Measurements from ENCODE around the gene MRFAP1. TPM values are rescaled to one million over a fixed set of nuclear protein-coding genes. Genes with fewer than 3 reads are reported as not detected.

The MRFAP1 gene
- total and polyA plus RNA-seq, 10 of the 15 experiments (the other 5 are each of a cell fraction or from before 2014, with no cell fraction given), result 18.7 to 105 (median 80.8) TPM

- no peaks in the 10 kb centered on the region for H3K27me3 ChIP-seq (replicated peaks in 1 of 2; ENCODE audit: control insufficient read depth in 2 of 2, insufficient read depth in 2 of 2, low read length in 1 of 2)
- H3K4me1 ChIP-seq (ENCODE audit: control insufficient read depth, insufficient read depth, low read length), result 0 out of 2 replicates have a peak, but pooled peaks cover 2% of the 10 kb centered on the region
- H3K27ac ChIP-seq (ENCODE audit: control insufficient read depth, insufficient read depth), result no peak overlapping the region
- no peak overlapping the region for H3K4me3 ChIP-seq
- no peak overlapping the region for H3K4me2 ChIP-seq (ENCODE audit: control insufficient read depth, insufficient read depth)
- ChIA-PET RAD21 (ENCODE audit: unreplicated experiment) (no interaction called here), SMC1A (ENCODE audit: uncharacterized antibody, unreplicated experiment) (interaction anchor here (1.8 kb wide), 1 partner anchor 38 kb away, joined by 4 read pairs; no protein-coding TSS in a partner anchor), CTCF (interaction anchor here (0.7 to 1.7 kb wide), 5 partner anchors 11 to 187 kb away, joined by 3 to 7 read pairs (median 3); no protein-coding TSS in a partner anchor), POLR2A (no interaction called here)
- no peak for DNase-seq (ENCODE audit: low read depth, low spot score)
- H3K36me3 ChIP-seq (ENCODE audit: control insufficient read depth in 2 of 2, insufficient read depth in 2 of 2, low read length in 1 of 2), result no peaks in the 10 kb centered on the region; a peak in 1 of 4 replicates
- TF ChIP-seq, protein P1, sequence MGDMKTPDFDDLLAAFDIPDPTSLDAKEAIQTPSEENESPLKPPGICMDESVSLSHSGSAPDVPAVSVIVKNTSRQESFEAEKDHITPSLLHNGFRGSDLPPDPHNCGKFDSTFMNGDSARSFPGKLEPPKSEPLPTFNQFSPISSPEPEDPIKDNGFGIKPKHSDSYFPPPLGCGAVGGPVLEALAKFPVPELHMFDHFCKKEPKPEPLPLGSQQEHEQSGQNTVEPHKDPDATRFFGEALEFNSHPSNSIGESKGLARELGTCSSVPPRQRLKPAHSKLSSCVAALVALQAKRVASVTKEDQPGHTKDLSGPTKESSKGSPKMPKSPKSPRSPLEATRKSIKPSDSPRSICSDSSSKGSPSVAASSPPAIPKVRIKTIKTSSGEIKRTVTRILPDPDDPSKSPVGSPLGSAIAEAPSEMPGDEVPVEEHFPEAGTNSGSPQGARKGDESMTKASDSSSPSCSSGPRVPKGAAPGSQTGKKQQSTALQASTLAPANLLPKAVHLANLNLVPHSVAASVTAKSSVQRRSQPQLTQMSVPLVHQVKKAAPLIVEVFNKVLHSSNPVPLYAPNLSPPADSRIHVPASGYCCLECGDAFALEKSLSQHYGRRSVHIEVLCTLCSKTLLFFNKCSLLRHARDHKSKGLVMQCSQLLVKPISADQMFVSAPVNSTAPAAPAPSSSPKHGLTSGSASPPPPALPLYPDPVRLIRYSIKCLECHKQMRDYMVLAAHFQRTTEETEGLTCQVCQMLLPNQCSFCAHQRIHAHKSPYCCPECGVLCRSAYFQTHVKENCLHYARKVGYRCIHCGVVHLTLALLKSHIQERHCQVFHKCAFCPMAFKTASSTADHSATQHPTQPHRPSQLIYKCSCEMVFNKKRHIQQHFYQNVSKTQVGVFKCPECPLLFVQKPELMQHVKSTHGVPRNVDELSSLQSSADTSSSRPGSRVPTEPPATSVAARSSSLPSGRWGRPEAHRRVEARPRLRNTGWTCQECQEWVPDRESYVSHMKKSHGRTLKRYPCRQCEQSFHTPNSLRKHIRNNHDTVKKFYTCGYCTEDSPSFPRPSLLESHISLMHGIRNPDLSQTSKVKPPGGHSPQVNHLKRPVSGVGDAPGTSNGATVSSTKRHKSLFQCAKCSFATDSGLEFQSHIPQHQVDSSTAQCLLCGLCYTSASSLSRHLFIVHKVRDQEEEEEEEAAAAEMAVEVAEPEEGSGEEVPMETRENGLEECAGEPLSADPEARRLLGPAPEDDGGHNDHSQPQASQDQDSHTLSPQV (IDR thresholded peaks at IDR 0.05), result no peak
- 0 out of 2 replicates have a peak, but pooled peaks have one; percentile 49 for TF ChIP-seq TCF12 (IDR thresholded peaks at IDR 0.05; ENCODE audit: low read depth, low read length)
- TF ChIP-seq, protein P2, sequence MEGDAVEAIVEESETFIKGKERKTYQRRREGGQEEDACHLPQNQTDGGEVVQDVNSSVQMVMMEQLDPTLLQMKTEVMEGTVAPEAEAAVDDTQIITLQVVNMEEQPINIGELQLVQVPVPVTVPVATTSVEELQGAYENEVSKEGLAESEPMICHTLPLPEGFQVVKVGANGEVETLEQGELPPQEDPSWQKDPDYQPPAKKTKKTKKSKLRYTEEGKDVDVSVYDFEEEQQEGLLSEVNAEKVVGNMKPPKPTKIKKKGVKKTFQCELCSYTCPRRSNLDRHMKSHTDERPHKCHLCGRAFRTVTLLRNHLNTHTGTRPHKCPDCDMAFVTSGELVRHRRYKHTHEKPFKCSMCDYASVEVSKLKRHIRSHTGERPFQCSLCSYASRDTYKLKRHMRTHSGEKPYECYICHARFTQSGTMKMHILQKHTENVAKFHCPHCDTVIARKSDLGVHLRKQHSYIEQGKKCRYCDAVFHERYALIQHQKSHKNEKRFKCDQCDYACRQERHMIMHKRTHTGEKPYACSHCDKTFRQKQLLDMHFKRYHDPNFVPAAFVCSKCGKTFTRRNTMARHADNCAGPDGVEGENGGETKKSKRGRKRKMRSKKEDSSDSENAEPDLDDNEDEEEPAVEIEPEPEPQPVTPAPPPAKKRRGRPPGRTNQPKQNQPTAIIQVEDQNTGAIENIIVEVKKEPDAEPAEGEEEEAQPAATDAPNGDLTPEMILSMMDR (IDR thresholded peaks at IDR 0.05 in 2 of 3, conservative IDR thresholded peaks at IDR 0.05 in 1 of 3; ENCODE audit: control insufficient read depth in 2 of 3, extremely low read depth in 1 of 3, insufficient read depth in 1 of 3, low read depth in 3 of 3, low read length in 3 of 3), result peak in 2 of 3 experiments; percentile 15 to 27; a peak in 2 of 6 replicates
- no peak for TF ChIP-seq SMC3 (IDR thresholded peaks at IDR 0.05; ENCODE audit: borderline replicate concordance, low read length)
- TF ChIP-seq TCF3 (IDR thresholded peaks at IDR 0.05; ENCODE audit: borderline replicate concordance, insufficient read depth, low read depth, low read length), result 0 out of 2 replicates have a peak, but pooled peaks have one; percentile 46
- peaks cover 14% of the 10 kb centered on the region for H3K79me2 ChIP-seq (ENCODE audit: control insufficient read depth, insufficient read depth, low read length)
- ATAC-seq, result peak; percentile 34; the same call in 1 of the 3 replicates
- H2AFZ ChIP-seq (ENCODE audit: control insufficient read depth, low read depth, low read length), result no peak overlapping the region
- intact Hi-C loops (cut with micrococcal nuclease; ENCODE audit: unreplicated experiment) (no loop called here), in situ Hi-C loops (cut with MboI) (no loop called here)
- BruUV-seq (replicated peaks), result no TSS peak
- H3K9ac ChIP-seq (ENCODE audit: control insufficient read depth, insufficient read depth, low read length), result no peak overlapping the region
- WGBS (ENCODE audit: insufficient coverage, insufficient replicate concordance, low lambda C conversion rate, missing lambda C conversion rate), result 83% methylated on average over 10 of the region's 10 CpGs
- H3K9me3 ChIP-seq (replicated peaks; ENCODE audit: control insufficient read depth, insufficient read depth, low read length), result no peaks in the 10 kb centered on the region; the same call in 2 of the 3 replicates
- H4K20me1 ChIP-seq (ENCODE audit: control insufficient read depth, insufficient read depth), result no peaks in the 10 kb centered on the region
- FAIRE-seq, result no peak
Measured at GRCh38 chr4:6680372-6681034, 40.0 kb downstream of the MRFAP1 start.

All from GM12878 (cell line).